ENCODE data around the gene CALHM1.

Gene CALHM1

DNA sequence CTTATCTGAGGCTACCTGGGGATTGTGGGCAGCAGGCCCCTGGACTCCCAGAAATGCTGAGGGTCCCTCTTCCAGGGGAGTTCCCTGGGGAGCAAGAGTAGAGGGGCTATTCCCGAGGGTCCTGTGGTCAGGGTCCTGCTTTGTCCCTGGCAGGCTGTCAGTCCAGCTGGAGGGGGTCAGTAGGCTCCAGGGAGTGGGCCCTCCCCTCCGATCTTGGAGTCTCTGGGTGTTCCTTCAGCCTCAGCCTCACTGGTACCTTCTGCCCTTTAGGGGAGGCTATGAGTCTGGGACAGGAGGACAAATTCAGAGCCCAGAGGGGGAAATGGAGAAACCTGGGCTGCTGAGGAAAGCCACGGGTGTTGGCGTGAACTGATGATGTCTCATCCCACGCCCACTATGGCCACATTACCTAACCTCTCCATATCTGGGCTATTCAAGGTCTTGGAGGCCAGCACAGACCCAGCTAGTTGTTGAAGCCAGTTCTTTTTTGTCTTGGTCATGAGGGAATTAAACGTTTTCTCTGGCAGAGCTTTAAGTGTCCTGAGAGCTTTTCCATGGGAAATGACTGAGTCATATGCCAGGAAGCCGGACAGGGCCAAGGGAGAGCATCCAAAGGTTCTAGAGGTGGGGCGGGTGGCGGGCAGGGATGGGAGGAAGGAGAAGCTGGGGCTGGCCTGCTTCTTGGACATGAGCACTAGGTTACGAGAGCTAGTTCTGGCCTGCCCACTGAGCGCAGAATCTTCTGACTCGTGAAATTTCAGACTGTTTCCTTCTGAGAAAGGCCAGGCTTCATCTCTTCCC is 12.7 kb downstream of the CALHM1 start:
- Histone ChIP-seq H2AFZ (ENCODE audit: low read depth, low read length) (no peak overlapping the region), H3K27me3 (ENCODE audit: insufficient read depth, low read length) (no peaks in the 10 kb centered on the region), H3K4me3 (ENCODE audit: low read length) (no peak overlapping the region), H3K9me3 (ENCODE audit: low read length) (no peaks in the 10 kb centered on the region), H3K36me3 (ENCODE audit: insufficient read depth, low read length) (peaks cover 63% of the 10 kb centered on the region), H3K4me1 (ENCODE audit: insufficient read depth, low read length) (no peaks in the 10 kb centered on the region)

DNA sequence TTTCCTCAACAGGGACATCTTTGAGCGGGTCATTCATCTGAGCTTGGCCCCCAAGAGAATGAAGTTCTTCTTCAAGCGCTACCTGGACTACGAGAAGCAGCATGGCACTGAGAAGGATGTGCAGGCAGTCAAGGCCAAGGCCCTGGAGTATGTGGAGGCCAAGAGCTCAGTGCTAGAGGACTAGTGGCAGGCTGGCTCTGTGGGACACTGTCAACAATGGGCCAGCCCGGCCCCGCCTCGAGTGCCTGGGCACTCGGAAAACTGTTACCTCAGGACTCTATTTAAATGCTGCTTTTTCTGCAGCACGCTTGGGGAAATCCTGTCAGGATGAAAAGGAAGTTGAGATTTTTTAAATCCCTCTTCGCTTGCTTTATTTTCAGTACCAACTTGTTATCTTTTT is 13.3 kb downstream of the CALHM1 start:
- no peak overlapping the region for H3K4me3 ChIP-seq (ENCODE audit: low read length)
- no peaks in the 10 kb centered on the region for H3K9me3 ChIP-seq (ENCODE audit: low read length)
- no peaks in the 10 kb centered on the region for H3K27me3 ChIP-seq (ENCODE audit: insufficient read depth, low read length)
- no peak overlapping the region for H2AFZ ChIP-seq (ENCODE audit: low read depth, low read length)
- H3K4me1 ChIP-seq (ENCODE audit: insufficient read depth, low read length) = no peaks in the 10 kb centered on the region
- H3K36me3 ChIP-seq (ENCODE audit: insufficient read depth, low read length) = peaks cover 69% of the 10 kb centered on the region

- Histone ChIP-seq H2AFZ (ENCODE audit: low read depth, low read length) (no peak overlapping the region), H3K36me3 (ENCODE audit: insufficient read depth, low read length) (peaks cover 78% of the 10 kb centered on the region), H3K9me3 (ENCODE audit: low read length) (no peaks in the 10 kb centered on the region), H3K4me1 (ENCODE audit: insufficient read depth, low read length) (no peaks in the 10 kb centered on the region), H3K27me3 (ENCODE audit: insufficient read depth, low read length) (no peaks in the 10 kb centered on the region), H3K4me3 (ENCODE audit: low read length) (no peak overlapping the region)
Observed at GRCh38 chr10:103444478-103444877, 14.2 kb downstream of the CALHM1 start.

GRCh38 chr10:103443475-103444185 is 15.1 kb downstream of the CALHM1 start:
- Histone ChIP-seq H3K4me1 (ENCODE audit: insufficient read depth, low read length) (no peaks in the 10 kb centered on the region), H3K9me3 (ENCODE audit: low read length) (no peaks in the 10 kb centered on the region), H3K27me3 (ENCODE audit: insufficient read depth, low read length) (no peaks in the 10 kb centered on the region), H3K36me3 (ENCODE audit: insufficient read depth, low read length) (peaks cover 87% of the 10 kb centered on the region), H2AFZ (ENCODE audit: low read depth, low read length) (no peak overlapping the region), H3K4me3 (ENCODE audit: low read length) (no peak overlapping the region)

GRCh38 chr10:103442031-103442461 is 16.7 kb downstream of the CALHM1 start:
- Histone ChIP-seq H3K4me3 (ENCODE audit: low read length) (no peak overlapping the region), H3K4me1 (ENCODE audit: insufficient read depth, low read length) (no peaks in the 10 kb centered on the region), H3K9me3 (ENCODE audit: low read length) (no peaks in the 10 kb centered on the region), H3K36me3 (ENCODE audit: insufficient read depth, low read length) (peaks cover 92% of the 10 kb centered on the region), H2AFZ (ENCODE audit: low read depth, low read length) (no peak overlapping the region), H3K27me3 (ENCODE audit: insufficient read depth, low read length) (no peaks in the 10 kb centered on the region)

DNA sequence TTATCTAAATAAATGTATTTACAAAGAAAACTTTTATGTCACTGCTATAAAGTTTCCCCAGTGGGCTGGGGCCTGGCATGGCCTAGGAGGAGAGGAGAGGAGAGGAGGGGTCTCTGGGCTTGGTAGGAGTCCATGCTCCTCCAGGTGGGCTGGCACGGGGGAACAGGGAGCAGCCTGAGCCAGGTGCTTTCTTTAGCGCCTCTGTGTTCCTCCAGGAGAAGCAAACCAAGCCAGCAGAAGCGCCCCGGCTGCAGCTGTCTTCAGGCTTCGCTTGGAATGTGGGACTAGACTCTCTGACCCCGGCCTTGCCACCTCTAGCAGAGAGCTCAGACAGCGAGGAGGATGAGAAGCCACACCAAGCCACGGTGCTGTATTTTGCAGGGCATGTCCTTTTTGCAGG is 17.1 kb downstream of the CALHM1 start:
- peaks cover 96% of the 10 kb centered on the region for H3K36me3 ChIP-seq (ENCODE audit: insufficient read depth, low read length)
- H3K27me3 ChIP-seq (ENCODE audit: insufficient read depth, low read length) = no peaks in the 10 kb centered on the region
- no peaks in the 10 kb centered on the region for H3K4me1 ChIP-seq (ENCODE audit: insufficient read depth, low read length)
- no peak overlapping the region for H3K4me3 ChIP-seq (ENCODE audit: low read length)
- H2AFZ ChIP-seq (ENCODE audit: low read depth, low read length) = no peak overlapping the region
- H3K9me3 ChIP-seq (ENCODE audit: low read length) = no peaks in the 10 kb centered on the region

GRCh38 chr10:103441206-103441605 is 17.5 kb downstream of the CALHM1 start:
- H3K4me1 ChIP-seq (ENCODE audit: insufficient read depth, low read length) = no peaks in the 10 kb centered on the region

DNA sequence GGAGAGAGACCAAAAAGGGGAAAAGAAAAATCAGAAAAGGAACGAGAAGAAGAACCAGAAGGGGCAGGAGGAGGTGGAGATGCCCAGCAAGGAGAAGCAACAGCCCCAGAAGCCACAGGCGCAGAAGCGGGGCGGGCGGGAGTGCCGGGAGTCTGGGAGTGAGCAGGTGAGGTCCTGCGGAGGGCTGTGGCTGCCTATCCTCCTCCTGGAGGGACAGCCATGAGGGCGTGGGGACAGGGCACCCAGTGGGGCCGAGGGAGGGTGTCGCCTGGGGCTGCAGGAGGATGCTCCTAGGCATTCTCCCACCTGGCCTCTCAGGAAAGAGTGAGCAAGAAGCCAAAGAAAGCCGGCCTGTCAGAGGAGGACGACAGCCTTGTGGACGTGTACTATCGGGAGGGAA is 18.3 kb downstream of the CALHM1 start:
- Histone ChIP-seq H3K4me1 (ENCODE audit: insufficient read depth, low read length) (no peaks in the 10 kb centered on the region), H3K36me3 (ENCODE audit: insufficient read depth, low read length) (peaks cover 95% of the 10 kb centered on the region), H3K9me3 (ENCODE audit: low read length) (no peaks in the 10 kb centered on the region), H3K4me3 (ENCODE audit: low read length) (no peak overlapping the region), H3K27me3 (ENCODE audit: insufficient read depth, low read length) (no peaks in the 10 kb centered on the region), H2AFZ (ENCODE audit: low read depth, low read length) (no peak overlapping the region)

More at GRCh38 chr10:103441206-103441605, 17.5 kb downstream of the CALHM1 start:
- no peak overlapping the region for H3K4me3 ChIP-seq (ENCODE audit: low read length)
- peaks cover 96% of the 10 kb centered on the region for H3K36me3 ChIP-seq (ENCODE audit: insufficient read depth, low read length)
- no peaks in the 10 kb centered on the region for H3K9me3 ChIP-seq (ENCODE audit: low read length)
- H2AFZ ChIP-seq (ENCODE audit: low read depth, low read length) = no peak overlapping the region
- H3K27me3 ChIP-seq (ENCODE audit: insufficient read depth, low read length) = no peaks in the 10 kb centered on the region

DNA sequence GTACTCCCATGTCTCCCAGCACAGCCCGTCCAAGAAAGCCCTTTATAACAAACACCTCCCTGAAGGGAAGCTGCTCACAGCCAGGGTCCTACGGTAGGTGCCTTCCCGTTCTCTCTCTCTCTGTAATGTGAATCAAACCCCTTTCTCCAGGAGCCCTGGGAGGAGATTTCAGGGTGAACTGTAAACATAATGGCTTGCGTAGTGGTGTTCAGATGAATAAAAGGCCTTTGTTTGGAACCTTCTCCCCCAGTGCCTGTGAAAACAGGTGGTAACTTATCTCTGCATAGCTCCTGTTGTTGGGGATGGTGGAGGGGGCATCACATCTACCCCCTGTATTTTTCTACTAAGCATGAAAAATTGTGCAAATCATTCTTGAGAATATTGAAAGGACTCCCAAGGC is 18.9 kb downstream of the CALHM1 start:
- Histone ChIP-seq H3K4me1 (ENCODE audit: insufficient read depth, low read length) (no peaks in the 10 kb centered on the region), H3K9me3 (ENCODE audit: low read length) (no peaks in the 10 kb centered on the region), H2AFZ (ENCODE audit: low read depth, low read length) (no peak overlapping the region), H3K36me3 (ENCODE audit: insufficient read depth, low read length) (peaks cover 92% of the 10 kb centered on the region), H3K27me3 (ENCODE audit: insufficient read depth, low read length) (no peaks in the 10 kb centered on the region), H3K4me3 (ENCODE audit: low read length) (no peak overlapping the region)

DNA sequence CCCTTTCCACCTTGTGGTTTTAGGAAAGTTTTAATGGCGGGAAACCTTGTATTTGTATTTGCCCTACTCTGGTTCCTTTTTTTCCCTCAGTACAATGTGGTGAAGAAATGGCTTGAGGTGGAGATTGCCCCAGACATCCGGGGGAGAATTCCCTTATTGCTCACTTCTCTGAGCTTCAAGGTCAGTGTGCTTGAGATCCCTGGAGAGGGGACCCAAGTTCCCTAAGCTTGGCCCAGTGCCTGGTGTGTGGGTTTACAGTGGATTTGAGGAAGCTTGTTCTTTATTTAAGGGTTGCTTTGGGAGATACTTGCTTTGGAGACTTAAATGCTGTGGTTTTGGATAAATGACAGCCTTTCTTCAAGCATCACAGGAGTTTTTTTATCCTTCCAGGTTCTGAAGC is 24.8 kb downstream of the CALHM1 start:
- Histone ChIP-seq H3K36me3 (ENCODE audit: insufficient read depth, low read length) (peaks cover 86% of the 10 kb centered on the region), H3K4me1 (ENCODE audit: insufficient read depth, low read length) (no peaks in the 10 kb centered on the region), H3K27me3 (ENCODE audit: insufficient read depth, low read length) (no peaks in the 10 kb centered on the region), H2AFZ (ENCODE audit: low read depth, low read length) (no peak overlapping the region), H3K9me3 (ENCODE audit: low read length) (no peaks in the 10 kb centered on the region), H3K4me3 (ENCODE audit: low read length) (no peak overlapping the region)

DNA sequence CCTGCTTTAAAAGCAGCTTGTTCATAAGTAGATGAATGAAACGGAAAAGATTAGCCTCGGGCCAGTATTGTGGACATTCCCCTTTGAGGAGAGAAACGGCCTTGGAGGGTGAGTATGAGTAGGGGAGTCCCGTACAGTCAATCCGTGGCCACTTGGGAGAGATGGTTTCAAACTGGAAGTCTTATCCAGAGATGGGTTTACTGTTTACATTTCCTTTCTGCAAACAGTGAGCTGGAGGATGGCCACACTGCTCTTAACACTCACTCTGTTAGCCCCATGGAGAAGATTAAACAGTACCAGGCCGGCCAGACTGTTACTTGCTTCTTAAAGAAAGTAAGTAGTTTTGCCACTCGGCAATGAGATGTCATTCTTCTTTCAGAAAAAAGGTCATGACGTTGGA is 26.8 kb downstream of the CALHM1 start:
- Histone ChIP-seq H3K4me3 (ENCODE audit: low read length) (no peak overlapping the region), H3K36me3 (ENCODE audit: insufficient read depth, low read length) (peaks cover 84% of the 10 kb centered on the region), H3K27me3 (ENCODE audit: insufficient read depth, low read length) (no peaks in the 10 kb centered on the region), H3K4me1 (ENCODE audit: insufficient read depth, low read length) (no peaks in the 10 kb centered on the region), H2AFZ (ENCODE audit: low read depth, low read length) (no peak overlapping the region), H3K9me3 (ENCODE audit: low read length) (no peaks in the 10 kb centered on the region)

- Histone ChIP-seq H3K9me3 (ENCODE audit: low read length) (no peaks in the 10 kb centered on the region), H3K4me1 (ENCODE audit: insufficient read depth, low read length) (no peaks in the 10 kb centered on the region), H3K27me3 (ENCODE audit: insufficient read depth, low read length) (no peaks in the 10 kb centered on the region), H2AFZ (ENCODE audit: low read depth, low read length) (no peak overlapping the region), H3K36me3 (ENCODE audit: insufficient read depth, low read length) (peaks cover 82% of the 10 kb centered on the region), H3K4me3 (ENCODE audit: low read length) (no peak overlapping the region)
Observed at GRCh38 chr10:103429647-103430046, 29.1 kb downstream of the CALHM1 start.

DNA sequence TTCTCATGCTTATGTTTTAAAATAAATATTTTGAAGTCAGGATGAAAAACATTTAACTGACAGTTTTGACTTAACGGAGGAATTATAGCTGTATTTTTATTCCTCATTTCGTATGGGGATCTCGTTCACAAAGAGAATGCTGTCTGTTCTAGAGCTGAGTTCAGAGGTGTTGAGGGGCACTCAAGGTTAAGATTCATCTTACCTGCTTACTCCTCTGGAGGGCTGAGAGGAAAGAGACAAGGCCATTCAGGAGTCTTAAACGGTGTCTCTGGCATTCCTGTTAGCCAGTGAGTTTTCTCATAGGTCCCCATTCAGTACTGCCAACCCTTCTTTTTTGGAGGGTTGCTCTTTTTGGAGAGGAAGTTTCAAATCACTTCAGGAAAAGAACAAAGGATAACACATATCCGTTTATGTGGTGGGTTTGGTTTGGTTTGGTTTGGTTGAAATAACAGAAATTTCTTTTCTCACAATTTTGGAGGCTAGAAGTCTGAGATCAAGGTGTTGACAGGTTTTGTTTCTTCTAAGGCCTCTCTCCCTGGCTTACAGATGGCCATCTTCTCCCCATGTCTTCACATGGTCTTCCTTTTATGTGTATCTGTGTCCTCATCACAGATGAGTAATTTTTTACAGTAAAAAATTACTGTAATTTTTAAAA is 29.6 kb downstream of the CALHM1 start:
- H3K9me3 ChIP-seq (ENCODE audit: low read length) = no peaks in the 10 kb centered on the region
- no peak overlapping the region for H3K4me3 ChIP-seq (ENCODE audit: low read length)
- no peaks in the 10 kb centered on the region for H3K4me1 ChIP-seq (ENCODE audit: insufficient read depth, low read length)
- H3K27me3 ChIP-seq (ENCODE audit: insufficient read depth, low read length) = no peaks in the 10 kb centered on the region
- H2AFZ ChIP-seq (ENCODE audit: low read depth, low read length) = no peak overlapping the region
- H3K36me3 ChIP-seq (ENCODE audit: insufficient read depth, low read length) = peaks cover 82% of the 10 kb centered on the region

All from neuron (in vitro differentiated cells).